Uterus (tissue), 2 donors: Measurements from ENCODE around the gene TSHZ1.

Experiments
- CTCF ChIP-seq, 4 experiments: fragments of 200-600 bp in 2 of 4; fragments of 450-650 bp in 2 of 4; sonication (generic) in 2 of 4; IDR thresholded peaks; one replicate each; pipeline ENCODE4 v1.5.1; 2016 to 2019; ENCODE audit warnings: antibody characterized with exemption in 4 of 4, mild to moderate bottlenecking in 2 of 4, moderate library complexity in 1 of 4
- POLR2A ChIP-seq, 2 donors: fragments of 450-650 bp; IDR thresholded peaks; one replicate each; pipeline ENCODE4 v1.6.1; 2016; ENCODE audit warnings: antibody characterized with exemption in 2 of 2, mild to moderate bottlenecking in 1 of 2, moderate library complexity in 1 of 2

- TF ChIP-seq CTCF (IDR thresholded peaks at IDR 0.05) (no peak), POLR2A (IDR thresholded peaks at IDR 0.05) (no peak)
Measured at GRCh38 chr18:75314117-75314516, 103.5 kb downstream of the TSHZ1 start.
